A549 (cell line): ENCODE data around the gene ANKRD17.

ENCODE experiments used
- CTCF ChIP-seq: fragments of >200 bp; sonication (Bioruptor Twin); formaldehyde crosslinking; IDR thresholded peaks from 3 replicates; pipeline ENCODE4 v1.5.1; 2016
- EHMT2 ChIP-seq: fragments of 200-600 bp; sonication (generic); IDR thresholded peaks from 2 replicates; pipeline ENCODE4 v1.6.1; 2016; ENCODE audit warnings: antibody characterized with exemption, low read depth, mild to moderate bottlenecking, moderate library complexity
- POLR2A ChIP-seq: IDR thresholded peaks from 2 replicates; pipeline ENCODE4 v1.6.1; 2012; ENCODE audit warnings: mild to moderate bottlenecking, low read length

- TF ChIP-seq CTCF (no peak), POLR2A (no peak), EHMT2 (no peak)
These were observed 45.4 kb downstream of the ANKRD17 start for GRCh38 chr4:73212982-73213730.
